Left ventricle myocardium inferior (tissue), 1 donor: ENCODE measurements around the gene CDH4. TPM values are rescaled to one million over a fixed set of nuclear protein-coding genes. Genes with fewer than 3 reads are reported as not detected.

Experiments
- DNase-seq: peaks from one replicate; pipeline ENCODE4 v3.0.0-alpha.2; 2020
- H3K27ac ChIP-seq: fragments of 200-600 bp; replicated peaks from 2 replicates; pipeline ENCODE4 v1.8.0; 2021
- H3K27me3 ChIP-seq: fragments of 200-600 bp; 2 replicates; pipeline ENCODE4 v1.8.0; 2021; ENCODE audit warnings: low read depth
- H3K36me3 ChIP-seq: fragments of 200-600 bp; 2 replicates; pipeline ENCODE4 v1.8.0; 2021
- H3K4me1 ChIP-seq: fragments of 200-600 bp; 2 replicates; pipeline ENCODE4 v1.8.0; 2021
- H3K4me3 ChIP-seq: fragments of 200-600 bp; 2 replicates; pipeline ENCODE4 v1.8.0; 2021; ENCODE audit warnings: mild to moderate bottlenecking, moderate library complexity
- H3K9me3 ChIP-seq: fragments of 200-600 bp; replicated peaks from 2 replicates; pipeline ENCODE4 v1.8.0; 2021
- CTCF ChIP-seq: fragments of 200-600 bp; IDR thresholded peaks from 2 replicates; pipeline ENCODE4 v1.8.0; 2021; ENCODE audit warnings: antibody characterized with exemption, mild to moderate bottlenecking, borderline replicate concordance
- intact Hi-C: fragments of 100-400 bp; cut with micrococcal nuclease; formaldehyde crosslinking; loops from one replicate; pipeline ENCODE4 v1.11.0; 2022
- total RNA-seq: library from RNA; stranded (reverse); fragmentation: NEBNext Ultra II Directional; extraction: Animal tissue kit (Norgen Biotek cat#: 25700); gene quantifications from one replicate; pipeline ENCODE4 v1.2.1, GENCODE V29; 2021
- donor health status: DM: no; HTN: yes; CAD: no; lungs with severe emphysema.

Gene CDH4
- total RNA-seq, 1 donor from 2014 or later = 0.05 TPM

DNA sequence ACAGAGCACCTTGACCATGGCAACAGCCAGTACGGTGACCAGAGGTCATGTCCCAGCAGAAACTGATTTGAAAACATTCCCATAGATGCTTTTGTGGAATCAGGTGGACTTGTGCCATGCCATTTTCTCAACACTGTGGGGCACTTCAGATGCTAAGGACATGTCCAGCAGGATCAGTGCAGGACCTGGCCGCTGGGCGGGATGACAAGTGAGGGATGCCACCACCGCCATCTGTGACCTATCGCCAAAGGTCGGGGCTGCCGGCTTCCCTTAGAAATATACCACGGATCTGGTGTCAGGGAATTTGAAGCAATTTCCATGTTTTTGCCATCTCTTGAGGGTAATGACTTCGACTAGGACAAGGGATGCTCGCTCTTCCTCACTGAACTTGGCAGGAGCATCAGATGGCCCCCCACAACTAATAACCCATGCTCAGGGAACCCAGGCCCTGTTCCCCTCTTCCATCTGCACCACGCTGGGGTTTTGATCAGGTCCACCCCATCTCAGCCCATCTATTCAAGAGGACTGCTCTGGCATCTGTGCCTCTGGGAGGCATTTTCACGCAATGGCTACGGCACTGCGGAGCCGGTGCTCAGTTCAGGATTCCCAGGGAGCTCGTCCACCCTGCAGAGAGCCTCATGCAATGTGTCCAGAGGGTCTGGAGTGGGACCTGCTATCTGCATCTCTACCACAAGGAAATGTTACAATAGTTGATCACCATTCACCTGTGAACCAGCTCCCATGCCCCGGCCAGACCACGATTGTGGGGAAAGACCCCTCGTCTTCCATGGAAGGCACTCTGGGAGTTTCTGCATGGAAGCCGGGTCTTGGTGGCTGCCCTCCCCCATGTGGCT lies 511.1 kb downstream of the CDH4 start:
- no peak overlapping the region for H3K27ac ChIP-seq
- intact Hi-C loops = no loop called here

GRCh38 chr20:61763740-61764400 lies 511.8 kb downstream of the CDH4 start:
- no peak overlapping the region for H3K4me3 ChIP-seq
- intact Hi-C loops = no loop called here
- no peaks in the 10 kb centered on the region for H3K4me1 ChIP-seq
- peaks cover 88% of the 10 kb centered on the region for H3K27me3 ChIP-seq
- no peak for TF ChIP-seq CTCF
- no peak overlapping the region for H3K27ac ChIP-seq
- no peak for DNase-seq
- no peaks in the 10 kb centered on the region for H3K36me3 ChIP-seq
- H3K9me3 ChIP-seq = no peaks in the 10 kb centered on the region

More for the DNA sequence above, 511.1 kb downstream of the CDH4 start:
- peaks cover 94% of the 10 kb centered on the region for H3K27me3 ChIP-seq
- no peaks in the 10 kb centered on the region for H3K9me3 ChIP-seq
- H3K4me1 ChIP-seq = no peaks in the 10 kb centered on the region
- DNase-seq = no peak
- TF ChIP-seq CTCF = no peak
- H3K36me3 ChIP-seq = no peaks in the 10 kb centered on the region
- no peak overlapping the region for H3K4me3 ChIP-seq

DNA sequence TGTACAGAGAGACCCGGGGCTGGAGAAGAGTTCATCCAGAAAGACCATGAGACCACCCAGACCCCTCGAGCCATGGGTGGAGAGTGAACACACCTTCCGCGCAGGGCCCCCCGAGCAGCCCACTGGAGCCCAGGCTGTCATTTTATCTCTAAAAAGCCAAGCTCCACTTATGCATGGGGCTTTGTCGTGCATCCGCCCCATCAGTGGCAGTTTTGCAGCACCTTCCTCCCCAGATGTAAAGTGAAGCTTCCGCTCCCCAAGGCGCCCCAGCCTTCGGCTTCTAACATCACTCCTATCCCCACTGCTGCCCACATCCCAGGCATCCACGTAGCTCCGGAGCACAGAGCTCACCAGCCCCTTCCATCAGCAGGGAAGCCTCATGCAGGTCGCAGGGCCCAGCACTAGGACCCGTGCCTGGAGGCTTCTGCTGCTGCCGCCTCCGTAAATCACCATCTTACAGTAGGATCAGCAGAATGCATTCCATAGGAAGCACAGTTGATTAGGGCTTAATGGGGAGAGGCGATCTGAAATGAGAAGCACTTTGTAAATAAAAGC lies 512.5 kb downstream of the CDH4 start:
- TF ChIP-seq CTCF = no peak
- Histone ChIP-seq H3K27ac (no peak overlapping the region), H3K4me3 (no peak overlapping the region), H3K27me3 (peaks cover 88% of the 10 kb centered on the region), H3K4me1 (no peaks in the 10 kb centered on the region), H3K36me3 (no peaks in the 10 kb centered on the region), H3K9me3 (no peaks in the 10 kb centered on the region)
- no peak for DNase-seq
- intact Hi-C loops = no loop called here

DNA sequence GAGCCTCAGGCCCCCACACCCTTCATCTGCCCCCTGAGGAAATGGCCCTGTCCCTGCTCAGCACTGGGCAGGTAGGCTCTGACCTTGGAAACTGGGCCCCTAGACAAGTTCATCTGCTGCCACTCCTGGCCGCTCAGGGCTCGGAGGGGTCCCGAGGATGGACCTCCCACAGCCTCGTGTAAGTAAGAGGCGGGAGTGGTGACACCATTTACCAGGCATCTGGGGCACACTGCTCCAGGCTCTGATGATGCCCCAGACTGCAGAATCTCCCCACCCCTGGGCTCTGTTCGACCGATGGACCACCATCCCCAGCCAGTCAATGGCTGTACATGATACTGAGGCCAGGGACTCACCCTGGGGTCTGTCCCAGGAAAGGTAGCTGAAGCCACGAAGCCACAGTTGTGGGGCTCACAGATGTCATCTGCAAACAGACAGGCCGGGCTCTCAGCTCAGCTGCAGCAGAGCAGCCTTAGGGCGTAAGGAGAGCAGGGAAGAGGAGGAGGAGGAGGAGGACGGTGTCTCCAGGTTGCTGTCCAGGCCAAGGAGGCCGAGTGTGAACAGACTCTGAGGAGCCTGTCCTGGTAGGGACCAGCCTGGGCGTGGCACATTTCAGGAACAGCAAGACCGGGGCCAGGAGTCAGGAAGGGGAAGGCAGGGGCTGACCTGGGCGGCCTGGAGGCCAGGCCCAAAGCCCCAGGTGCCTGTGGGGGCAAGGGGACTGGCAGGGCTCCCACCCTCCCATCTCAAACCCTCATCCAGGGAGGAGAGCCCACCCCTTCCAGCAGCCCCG lies 513.2 kb downstream of the CDH4 start:
- no peak for TF ChIP-seq CTCF
- Histone ChIP-seq H3K27me3 (peaks cover 88% of the 10 kb centered on the region), H3K27ac (no peak overlapping the region), H3K9me3 (no peaks in the 10 kb centered on the region), H3K36me3 (no peaks in the 10 kb centered on the region), H3K4me1 (no peaks in the 10 kb centered on the region), H3K4me3 (no peak overlapping the region)
- intact Hi-C loops = no loop called here
- DNase-seq = no peak
